Peyer's patch (tissue), 4 donors: ENCODE data around the gene GAB1. TPM values are rescaled to one million over a fixed set of nuclear protein-coding genes. Genes with fewer than 3 reads are reported as not detected.

ENCODE experiments used
- DNase-seq, 3 donors: peaks; one replicate each; pipeline ENCODE4 v3.0.0-alpha.2; 2017 to 2019
- H3K27ac ChIP-seq, 4 donors: fragments of 200-600 bp; sonication (generic); one replicate each; pipeline ENCODE4 v1.5.1; 2016 to 2019
- H3K27me3 ChIP-seq, 2 donors: fragments of 200-600 bp; sonication (generic); one replicate each; pipeline ENCODE4 v1.5.1; 2019
- H3K36me3 ChIP-seq, 3 donors: fragments of 200-600 bp; sonication (generic); one replicate each; pipeline ENCODE4 v1.5.1; 2016 to 2019
- H3K4me1 ChIP-seq, 4 donors: fragments of 200-600 bp; sonication (generic); one replicate each; pipeline ENCODE4 v1.5.1; 2016 to 2019
- H3K4me3 ChIP-seq, 4 donors: fragments of 200-600 bp; sonication (generic); 1 replicate in 3 of 4; 2 replicates in 1 of 4; pipeline ENCODE4 v1.5.1; 2016 to 2019; ENCODE audit warnings: mild to moderate bottlenecking in 1 of 4
- H3K9me3 ChIP-seq, 4 donors: fragments of 200-600 bp; sonication (generic); one replicate each; pipeline ENCODE4 v1.5.1; 2016 to 2019; ENCODE audit warnings: mild to moderate bottlenecking in 1 of 4
- POLR2A ChIP-seq, 2 donors: fragments of 450-650 bp; IDR thresholded peaks; one replicate each; pipeline ENCODE4 v1.5.1; 2017; ENCODE audit warnings: antibody characterized with exemption in 2 of 2, mild to moderate bottlenecking in 2 of 2, moderate library complexity in 2 of 2
- total RNA-seq, 4 donors: library from RNA; depleted of rRNA; stranded (reverse); fragments of >200 nt; gene quantifications; one replicate each; pipeline ENCODE4 v1.1.0, GENCODE V29; 2016
- TF ChIP-seq, protein P1 (sequence below), 6 experiments: fragments of 450-650 bp in 4 of 6; fragments of 200-600 bp in 2 of 6; sonication (generic) in 1 of 6; IDR thresholded peaks; one replicate each; pipeline ENCODE4 v1.5.1; 2017 to 2019; ENCODE audit warnings: antibody characterized with exemption in 6 of 6, mild to moderate bottlenecking in 3 of 6, moderate library complexity in 1 of 6

Gene GAB1
- total RNA-seq, 4 donors from 2014 or later, result 31.9 to 76.7 (median 40.5) TPM

DNA sequence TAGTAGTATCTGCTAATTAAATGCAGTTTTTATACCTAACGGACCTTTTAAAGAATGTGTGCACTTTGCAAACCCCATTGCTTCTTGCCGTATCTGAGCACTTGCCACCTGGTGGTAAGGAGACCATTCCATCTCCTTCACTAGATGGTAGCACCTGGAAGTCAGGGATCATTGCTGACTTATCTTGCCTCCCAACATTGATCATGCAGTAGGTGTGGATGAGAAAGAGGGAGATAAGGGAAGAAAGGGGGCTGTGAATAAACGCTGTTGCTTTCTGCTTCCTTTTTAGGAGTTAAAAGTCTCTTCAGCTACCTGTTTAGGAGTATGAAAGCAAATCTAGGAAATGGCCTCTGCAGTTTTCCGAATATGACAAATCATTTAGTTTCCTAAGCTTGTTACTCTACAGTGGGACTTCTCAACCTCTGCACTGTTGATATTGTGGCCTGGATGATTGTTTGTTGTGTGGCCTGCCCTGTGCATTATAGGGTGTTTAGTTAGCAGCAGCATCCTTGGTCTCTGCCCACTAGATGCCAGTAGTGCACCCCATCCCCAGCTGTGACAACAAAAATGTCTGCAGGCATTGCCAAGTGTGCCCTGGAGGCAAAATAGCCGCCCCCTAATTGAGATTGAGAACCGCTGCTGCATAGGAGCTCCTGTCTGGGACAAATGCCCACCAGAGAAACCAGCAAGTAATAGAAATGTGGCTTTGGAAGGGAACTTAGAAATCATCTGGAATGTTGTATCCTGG is 38.8 kb downstream of the GAB1 start:
- peaks cover 0 to 38% (median 9%) of the 10 kb centered on the region in 4 donors for H3K4me1 ChIP-seq
- DNase-seq, result peak in 2 of 3 donors; percentile 42 to 71
- no peak overlapping the region for H3K4me3 ChIP-seq
- no peaks in the 10 kb centered on the region for H3K9me3 ChIP-seq
- TF ChIP-seq, protein P1, sequence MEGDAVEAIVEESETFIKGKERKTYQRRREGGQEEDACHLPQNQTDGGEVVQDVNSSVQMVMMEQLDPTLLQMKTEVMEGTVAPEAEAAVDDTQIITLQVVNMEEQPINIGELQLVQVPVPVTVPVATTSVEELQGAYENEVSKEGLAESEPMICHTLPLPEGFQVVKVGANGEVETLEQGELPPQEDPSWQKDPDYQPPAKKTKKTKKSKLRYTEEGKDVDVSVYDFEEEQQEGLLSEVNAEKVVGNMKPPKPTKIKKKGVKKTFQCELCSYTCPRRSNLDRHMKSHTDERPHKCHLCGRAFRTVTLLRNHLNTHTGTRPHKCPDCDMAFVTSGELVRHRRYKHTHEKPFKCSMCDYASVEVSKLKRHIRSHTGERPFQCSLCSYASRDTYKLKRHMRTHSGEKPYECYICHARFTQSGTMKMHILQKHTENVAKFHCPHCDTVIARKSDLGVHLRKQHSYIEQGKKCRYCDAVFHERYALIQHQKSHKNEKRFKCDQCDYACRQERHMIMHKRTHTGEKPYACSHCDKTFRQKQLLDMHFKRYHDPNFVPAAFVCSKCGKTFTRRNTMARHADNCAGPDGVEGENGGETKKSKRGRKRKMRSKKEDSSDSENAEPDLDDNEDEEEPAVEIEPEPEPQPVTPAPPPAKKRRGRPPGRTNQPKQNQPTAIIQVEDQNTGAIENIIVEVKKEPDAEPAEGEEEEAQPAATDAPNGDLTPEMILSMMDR (IDR thresholded peaks at IDR 0.05), result peak in 4 of 6 experiments; percentile 34 to 47 (median 40)
- TF ChIP-seq POLR2A (IDR thresholded peaks at IDR 0.05), result no peak
- H3K27ac ChIP-seq, result peak overlapping the region in 2 of 4 donors; percentile 5 to 72
- no peaks in the 10 kb centered on the region for H3K36me3 ChIP-seq
- no peaks in the 10 kb centered on the region for H3K27me3 ChIP-seq

DNA sequence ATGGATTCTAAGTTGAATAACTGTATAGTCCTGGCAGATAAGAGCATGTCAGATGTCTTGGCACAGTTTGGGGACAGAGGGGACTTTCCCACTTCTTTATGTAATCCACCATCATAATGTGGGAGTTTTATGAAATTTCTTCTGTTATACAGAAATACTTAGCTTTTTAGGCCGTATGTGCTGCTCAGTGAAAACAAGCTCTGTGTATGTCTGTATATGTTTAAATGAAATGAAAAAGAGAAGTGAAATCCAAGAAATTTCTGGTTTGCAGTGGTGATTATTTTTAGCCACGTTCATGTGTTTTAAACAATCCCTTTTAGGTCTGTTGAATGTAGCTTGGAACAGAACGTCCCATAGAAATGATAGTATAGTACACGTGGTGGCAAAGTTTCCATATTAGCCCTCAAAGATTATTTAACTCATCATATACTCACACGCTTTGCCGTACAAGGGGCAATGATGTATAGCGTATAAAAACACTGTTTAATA is 41.0 kb downstream of the GAB1 start:
- H3K4me3 ChIP-seq, result no peak overlapping the region
- H3K9me3 ChIP-seq, result no peaks in the 10 kb centered on the region
- H3K27ac ChIP-seq, result peak overlapping the region; percentile 33 to 72 (median 47)
- H3K36me3 ChIP-seq, result no peaks in the 10 kb centered on the region
- H3K27me3 ChIP-seq, result no peaks in the 10 kb centered on the region
- no peak for DNase-seq
- H3K4me1 ChIP-seq, result peaks cover 0 to 50% (median 15%) of the 10 kb centered on the region in 4 donors
- TF ChIP-seq, protein P1 (IDR thresholded peaks at IDR 0.05), result no peak
- TF ChIP-seq POLR2A (IDR thresholded peaks at IDR 0.05), result no peak

DNA sequence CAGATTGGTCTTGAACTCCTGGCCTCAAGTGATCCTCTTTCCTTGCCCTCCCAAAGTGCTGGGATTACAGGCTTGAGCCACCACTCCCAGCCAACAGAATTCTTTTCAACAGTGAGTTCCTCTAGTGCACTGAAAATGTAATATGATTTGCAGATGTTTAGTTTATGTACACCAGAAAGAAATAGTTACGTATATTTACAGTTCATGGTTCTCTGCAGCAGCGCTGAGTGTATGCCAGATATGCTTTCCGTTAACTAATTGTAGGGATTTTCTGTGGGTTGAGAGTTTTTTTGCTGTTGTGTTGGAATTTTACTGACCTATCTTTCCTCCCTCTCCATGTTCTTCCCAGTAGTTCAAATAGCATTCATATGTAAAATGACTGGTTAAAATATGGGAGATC is 44.0 kb downstream of the GAB1 start:
- Histone ChIP-seq H3K36me3 (no peaks in the 10 kb centered on the region), H3K9me3 (no peaks in the 10 kb centered on the region), H3K27ac (peak overlapping the region in 3 of 4 donors; percentile 59 to 74 (median 62)), H3K4me3 (no peak overlapping the region), H3K4me1 (peaks cover 0 to 39% (median 16%) of the 10 kb centered on the region in 4 donors), H3K27me3 (no peaks in the 10 kb centered on the region)
- TF ChIP-seq POLR2A (IDR thresholded peaks at IDR 0.05), result no peak
- TF ChIP-seq, protein P1 (IDR thresholded peaks at IDR 0.05), result no peak
- DNase-seq, result no peak

DNA sequence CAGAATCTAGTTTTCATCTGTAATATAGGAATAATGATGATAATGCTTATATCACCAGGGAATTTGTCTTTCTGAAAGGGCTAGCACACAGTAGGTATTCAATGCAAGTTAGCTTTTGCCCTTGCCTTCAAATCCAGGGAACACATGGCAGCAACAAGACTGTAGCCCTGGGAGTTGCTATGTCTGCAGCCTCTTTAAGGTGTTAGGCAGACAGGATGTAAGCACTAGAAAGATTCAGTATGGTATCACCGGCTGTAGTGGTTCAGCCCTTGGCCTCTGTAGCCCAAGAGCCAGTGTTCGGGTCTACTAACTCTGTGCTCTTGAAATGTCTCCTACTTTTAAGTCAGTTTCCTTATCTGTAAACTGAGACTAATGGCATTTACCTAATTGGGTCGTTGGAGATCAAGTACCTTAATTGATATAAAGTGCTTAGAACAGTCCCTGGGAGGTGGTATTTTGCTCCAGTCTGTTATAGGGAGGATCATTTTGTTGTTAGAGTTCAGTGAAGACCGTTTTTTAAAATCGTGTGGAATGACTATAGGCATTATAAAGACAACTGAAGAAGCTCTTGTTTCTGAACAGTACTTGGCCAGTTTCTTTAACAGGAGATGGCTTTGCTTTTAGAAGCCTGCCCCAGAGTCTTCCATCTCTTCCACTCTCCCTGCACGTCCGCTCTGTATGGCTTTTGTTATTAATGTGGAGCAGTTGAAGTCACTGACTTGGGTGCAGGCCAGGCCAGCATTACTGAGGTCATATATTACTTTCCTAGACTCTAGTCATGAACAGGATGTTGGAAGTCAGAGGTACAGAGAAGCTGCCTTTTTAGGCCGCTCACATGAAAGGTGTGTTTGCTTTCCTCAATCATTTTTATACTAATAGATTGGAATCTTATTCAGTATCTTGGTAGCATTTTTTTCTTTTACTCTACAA is 44.8 kb downstream of the GAB1 start:
- H3K9me3 ChIP-seq, result no peaks in the 10 kb centered on the region
- H3K27me3 ChIP-seq, result no peaks in the 10 kb centered on the region
- no peak for TF ChIP-seq POLR2A (IDR thresholded peaks at IDR 0.05)
- TF ChIP-seq, protein P1 (IDR thresholded peaks at IDR 0.05), result no peak
- H3K36me3 ChIP-seq, result no peaks in the 10 kb centered on the region
- peak; percentile 34 to 83 (median 64) for DNase-seq
- peaks cover 0 to 36% (median 14%) of the 10 kb centered on the region in 4 donors for H3K4me1 ChIP-seq
- H3K4me3 ChIP-seq, result no peak overlapping the region
- H3K27ac ChIP-seq, result peak overlapping the region; percentile 11 to 74 (median 60)

DNA sequence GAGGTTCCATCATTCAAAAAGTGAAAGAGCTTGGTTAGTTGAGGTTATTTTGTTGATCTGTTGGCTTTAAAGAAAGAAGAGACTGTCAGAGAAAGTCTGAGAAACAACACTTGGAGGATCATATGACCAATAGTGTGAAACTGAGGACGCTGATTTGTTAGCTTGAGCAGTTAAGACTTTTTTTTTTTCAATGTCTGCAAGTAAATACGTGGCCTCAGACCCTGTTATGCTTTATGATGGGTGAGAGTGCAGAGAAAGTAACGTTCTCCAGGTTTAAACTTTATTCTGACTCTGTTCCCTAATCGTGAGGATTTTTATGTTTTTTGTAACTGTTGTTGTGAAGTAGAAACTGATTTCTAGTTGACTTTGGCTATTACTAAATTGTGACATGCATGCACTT is 45.9 kb downstream of the GAB1 start:
- H3K27ac ChIP-seq, result peak overlapping the region in 3 of 4 donors; percentile 11 to 74 (median 40)
- TF ChIP-seq POLR2A (IDR thresholded peaks at IDR 0.05), result no peak
- TF ChIP-seq, protein P1 (IDR thresholded peaks at IDR 0.05), result no peak
- no peak for DNase-seq
- H3K4me1 ChIP-seq, result peaks cover 0 to 26% (median 12%) of the 10 kb centered on the region in 4 donors
- H3K36me3 ChIP-seq, result no peaks in the 10 kb centered on the region
- H3K27me3 ChIP-seq, result no peaks in the 10 kb centered on the region
- no peaks in the 10 kb centered on the region for H3K9me3 ChIP-seq
- H3K4me3 ChIP-seq, result no peak overlapping the region
